ENCODE measurements around the gene LSMEM2. TPM values are rescaled to one million over a fixed set of nuclear protein-coding genes. Genes with fewer than 3 reads are reported as not detected.

LSMEM2 gene
- total RNA-seq, result not detected

DNA sequence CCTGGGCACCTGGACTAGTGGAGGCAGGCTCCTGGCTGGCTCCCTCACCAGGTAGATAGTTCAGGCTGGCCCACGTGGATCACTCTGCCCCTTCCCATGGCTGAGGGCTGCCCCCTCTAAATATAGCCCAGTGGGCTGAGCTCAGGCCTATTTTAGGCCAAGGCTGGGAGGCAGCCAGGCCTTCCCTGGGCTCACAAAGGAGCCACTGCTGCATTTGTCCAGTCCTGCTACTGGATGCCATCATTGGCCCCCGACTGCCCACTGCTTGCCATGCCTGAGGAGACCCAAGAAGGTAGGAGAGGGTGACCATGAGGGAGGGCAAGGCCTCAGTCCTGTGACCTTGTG, at the start of gene LSMEM2:
Gene LSMEM2, plus strand, starts transcription at position 208 of the 345 bp plus-strand sequence. Its CDS starts 27 bp downstream, at position 235.

DNA sequence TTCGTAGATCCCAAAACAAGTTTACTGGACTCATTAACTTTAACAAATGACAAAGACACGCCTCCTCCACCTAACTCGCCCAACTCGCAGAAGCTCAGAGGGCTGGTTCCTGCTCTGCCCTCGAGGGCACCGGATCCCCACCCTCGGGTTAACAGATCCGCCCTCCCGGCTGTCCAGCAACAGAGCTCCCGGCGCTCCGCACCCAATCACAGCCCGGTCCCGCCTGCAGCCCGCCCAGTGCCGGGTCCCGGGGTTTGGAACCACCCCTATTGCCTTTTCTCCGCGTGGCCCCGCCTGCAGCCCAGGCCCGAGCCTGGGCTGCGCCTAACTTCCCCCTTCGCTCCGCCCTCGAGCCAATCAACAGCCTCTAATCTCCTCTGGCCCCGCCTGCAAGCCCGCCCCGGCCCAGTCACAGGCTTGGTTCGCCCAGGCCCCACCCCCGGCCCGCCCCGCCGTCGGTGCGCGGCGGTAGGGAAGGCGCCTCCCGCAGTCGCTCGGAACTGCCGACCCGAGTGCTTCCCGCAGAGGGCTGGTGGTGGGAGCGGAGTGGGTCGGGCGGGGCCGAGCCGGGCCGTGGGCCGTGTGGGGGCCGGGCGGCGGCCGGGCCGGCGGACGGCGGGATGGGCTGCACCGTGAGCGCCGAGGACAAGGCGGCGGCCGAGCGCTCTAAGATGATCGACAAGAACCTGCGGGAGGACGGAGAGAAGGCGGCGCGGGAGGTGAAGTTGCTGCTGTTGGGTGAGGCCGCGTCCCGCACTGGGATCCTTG, 43.0 kb upstream of the LSMEM2 start, which contains the start of gene GNAI2:
Gene GNAI2, plus strand, starts transcription at position 489 of the 768 bp plus-strand sequence. Its CDS starts 132 bp downstream, at position 621.

DNA sequence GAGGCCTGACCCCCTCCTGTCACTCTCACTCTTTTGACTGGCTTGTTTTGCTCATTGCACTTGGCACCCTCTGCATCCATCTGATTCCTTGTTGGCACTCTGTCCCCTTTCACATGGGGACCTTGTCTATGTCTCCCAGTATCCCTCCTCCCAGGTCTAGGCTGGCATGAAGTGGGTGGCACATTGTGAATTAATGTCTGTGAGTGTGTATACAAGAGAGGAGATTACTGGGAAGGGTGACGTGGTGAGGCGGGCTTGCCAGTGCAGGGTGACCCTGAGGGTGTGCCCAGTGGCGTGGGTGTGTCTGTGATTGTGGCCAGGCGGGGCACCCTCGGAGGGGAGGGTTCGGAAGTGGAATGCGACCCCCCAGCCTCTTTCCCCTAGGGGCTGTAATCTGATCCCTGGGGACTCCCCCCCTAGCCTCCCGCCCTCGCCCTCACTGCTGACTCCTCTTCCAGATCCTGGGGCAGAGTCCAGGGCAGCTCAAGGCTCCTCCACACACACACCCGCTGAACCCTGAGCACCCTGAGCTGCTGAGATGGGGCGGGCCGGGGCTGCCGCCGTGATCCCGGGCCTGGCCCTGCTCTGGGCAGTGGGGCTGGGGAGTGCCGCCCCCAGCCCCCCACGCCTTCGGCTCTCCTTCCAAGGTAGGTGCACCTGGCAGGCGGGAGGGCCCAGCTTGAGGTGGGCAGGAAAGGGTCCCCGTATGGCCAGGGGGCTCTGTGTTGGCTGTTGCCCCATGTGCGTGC, 10.0 kb upstream of the LSMEM2 start, which contains the start of gene SEMA3B:
Gene SEMA3B, plus strand, starts transcription at position 445 of the 749 bp plus-strand sequence. Its CDS starts 94 bp downstream, at position 539.

DNA sequence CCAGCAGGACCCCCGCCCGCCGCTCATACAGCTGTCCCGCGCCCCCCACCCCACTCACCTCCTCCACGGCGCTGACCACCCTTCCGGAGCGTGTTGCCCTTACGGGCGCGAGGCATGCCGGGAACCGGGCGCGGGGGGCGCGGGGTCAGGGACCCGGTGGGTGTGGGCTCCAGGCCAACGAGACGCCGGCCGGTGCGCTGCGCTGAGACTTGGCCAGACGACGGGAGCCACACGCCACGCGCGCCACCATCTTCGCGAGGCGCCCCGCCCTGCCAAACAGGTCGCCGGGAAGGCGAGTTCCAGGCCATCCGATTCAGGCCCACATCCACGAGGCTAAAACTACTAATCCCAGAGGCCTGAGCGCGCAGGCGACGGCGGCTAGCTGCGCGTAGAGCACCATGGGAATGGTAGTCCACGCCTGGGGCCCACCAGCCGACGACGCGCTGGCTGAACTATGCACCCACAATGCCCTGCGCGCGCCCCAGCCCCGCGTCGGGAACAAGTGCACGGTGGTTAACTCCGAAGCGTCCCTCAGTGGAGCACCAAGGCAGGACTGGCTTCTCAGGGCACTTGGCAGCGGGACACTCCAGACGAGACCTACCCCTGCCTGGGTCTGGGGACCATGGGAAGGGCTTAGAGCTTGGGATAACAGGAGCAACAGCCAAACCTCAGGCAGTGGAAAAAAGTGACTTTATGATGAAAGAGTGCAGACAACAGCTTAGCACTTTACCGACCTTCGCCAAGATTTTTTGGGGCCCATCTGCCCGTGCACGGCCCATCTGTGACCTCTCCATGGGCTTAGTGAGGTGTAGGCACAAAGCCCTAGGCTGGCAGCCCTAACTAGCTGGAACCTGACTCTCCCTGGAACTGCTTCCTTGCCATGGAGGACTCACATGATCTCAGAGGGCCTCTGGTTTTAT, 13.5 kb downstream of the LSMEM2 start, which contains the start of gene IFRD2:
Gene IFRD2, minus strand, starts transcription at position 271 of the 920 bp plus-strand sequence. Its CDS starts 155 bp downstream, at position 116.

DNA sequence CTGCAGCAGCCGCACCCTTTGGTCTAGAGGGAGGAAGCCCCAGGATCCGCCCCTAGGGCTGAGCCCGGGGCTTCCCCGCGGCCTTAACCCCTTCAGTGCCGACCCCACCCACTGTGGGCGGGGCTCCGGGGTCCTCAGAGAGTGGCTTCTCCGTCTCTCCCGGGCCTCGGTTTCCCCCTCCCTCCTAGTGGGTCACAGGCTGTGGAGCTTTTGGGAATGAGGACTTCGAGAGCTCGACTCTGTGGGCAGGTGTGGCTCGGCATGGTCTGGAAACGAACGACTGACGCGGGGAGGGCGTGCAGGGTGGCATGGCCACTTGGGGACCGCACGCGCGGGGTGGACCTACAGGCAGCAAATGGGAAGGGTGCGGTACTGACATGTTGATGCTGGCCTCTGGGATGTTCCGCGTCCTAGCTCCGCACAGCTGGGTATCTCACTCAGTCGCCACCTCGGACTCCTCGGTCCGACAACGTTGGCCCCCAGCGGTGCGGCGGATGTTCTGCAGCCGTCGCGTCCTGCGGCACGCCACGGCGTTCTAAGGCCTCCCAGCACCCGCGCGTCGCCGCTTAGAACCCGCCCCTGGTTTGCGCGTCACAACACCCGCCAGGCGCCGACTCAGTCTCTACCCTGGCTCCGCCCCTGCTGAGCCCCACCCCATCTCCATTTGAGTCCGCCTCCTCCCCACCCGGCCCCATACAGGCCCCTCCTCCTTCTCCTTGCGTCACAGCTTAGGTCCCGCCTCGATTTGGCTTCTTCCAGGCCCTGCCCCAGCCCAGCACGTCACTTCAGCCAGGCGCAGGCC, 20.1 kb downstream of the LSMEM2 start, which contains the start of the genes HYAL3 and NAA80:
Gene HYAL3, minus strand, starts transcription at position 570 of the 802 bp plus-strand sequence. CDS start 3,803 bp downstream, outside the sequence.
Gene NAA80, minus strand, starts transcription at position 570 of the 802 bp plus-strand sequence. CDS start 1,942 bp downstream, outside the sequence.

DNA sequence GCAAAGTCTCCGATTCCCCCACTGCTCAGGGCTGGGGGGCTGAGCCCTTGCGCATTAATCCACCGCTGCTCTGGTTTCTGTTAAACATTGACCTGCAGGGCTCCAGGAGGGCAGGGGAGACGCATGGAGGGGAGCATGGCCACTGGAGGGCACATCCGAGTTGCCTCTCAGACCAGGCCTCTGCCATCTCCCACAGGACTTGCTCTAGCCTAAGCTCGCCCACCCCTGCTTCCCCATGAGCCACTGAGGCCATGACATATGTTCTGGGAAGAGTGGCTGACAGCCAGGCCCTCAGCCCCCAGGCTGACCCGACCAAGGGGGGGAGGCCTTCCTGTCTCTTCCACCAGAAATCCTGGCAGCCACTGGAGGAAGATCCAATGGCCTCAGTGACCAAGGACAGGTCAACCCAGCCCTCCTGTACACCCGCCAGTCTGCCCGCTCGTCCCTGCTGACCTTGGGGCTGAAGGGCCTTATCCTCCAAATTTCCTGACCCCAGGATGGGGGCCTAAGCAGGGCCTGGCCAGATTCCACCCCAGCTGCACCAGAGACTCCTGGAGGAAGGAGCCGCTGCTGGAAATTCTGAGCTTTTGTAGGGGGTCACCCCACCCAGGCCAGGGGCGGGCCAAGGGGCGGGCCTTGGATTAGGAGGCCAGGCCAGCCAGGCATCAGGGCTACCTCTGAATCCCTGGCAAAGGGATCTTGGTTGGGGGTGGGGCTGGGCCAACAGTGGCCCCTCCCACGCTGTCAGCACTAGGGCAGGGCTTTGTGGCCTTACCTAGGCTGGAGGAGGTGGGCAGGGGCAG, 24.3 kb downstream of the LSMEM2 start, which contains the start of gene HYAL1:
Gene HYAL1, minus strand, starts transcription at position 562 of the 803 bp plus-strand sequence. CDS start 618 bp downstream, outside the sequence.

DNA sequence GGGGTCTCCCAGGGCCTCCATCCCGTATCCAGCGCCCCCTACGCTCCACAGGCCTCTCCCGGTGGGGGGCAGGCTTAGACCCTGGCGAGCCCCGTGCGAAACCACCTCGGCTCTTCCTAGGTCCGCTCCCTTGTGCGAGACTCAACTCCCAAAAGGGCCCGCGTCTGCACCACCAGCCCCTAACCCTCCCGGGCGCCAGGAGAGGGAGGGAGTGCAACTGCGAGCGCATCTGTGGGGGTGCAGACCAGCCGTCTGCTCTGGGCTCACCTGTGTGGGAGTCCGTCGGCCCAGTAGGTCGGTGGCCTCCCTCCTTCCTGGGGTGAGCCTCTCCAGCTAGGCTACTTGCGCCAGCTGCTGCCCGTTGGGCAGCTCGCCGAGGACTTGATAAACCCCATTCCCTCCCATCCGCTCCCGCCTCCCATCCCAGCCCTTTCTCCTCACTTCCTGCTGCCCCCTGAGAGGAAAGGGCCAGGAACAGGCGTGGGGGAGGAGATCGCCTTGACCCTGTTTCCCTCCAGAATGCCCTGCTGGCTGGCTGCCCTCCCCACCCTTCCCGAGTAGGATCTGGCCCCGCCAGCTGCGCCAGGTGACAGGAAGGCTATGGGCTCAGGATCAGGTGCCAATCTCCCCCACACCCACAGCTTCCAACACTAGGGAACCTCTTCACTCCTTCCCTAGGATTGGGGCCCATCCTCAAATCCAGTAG, 43.7 kb downstream of the LSMEM2 start, which contains the start of gene HYAL2:
Gene HYAL2, minus strand, starts transcription at position 360 of the 706 bp plus-strand sequence. CDS start 2,256 bp downstream, outside the sequence.

DNA sequence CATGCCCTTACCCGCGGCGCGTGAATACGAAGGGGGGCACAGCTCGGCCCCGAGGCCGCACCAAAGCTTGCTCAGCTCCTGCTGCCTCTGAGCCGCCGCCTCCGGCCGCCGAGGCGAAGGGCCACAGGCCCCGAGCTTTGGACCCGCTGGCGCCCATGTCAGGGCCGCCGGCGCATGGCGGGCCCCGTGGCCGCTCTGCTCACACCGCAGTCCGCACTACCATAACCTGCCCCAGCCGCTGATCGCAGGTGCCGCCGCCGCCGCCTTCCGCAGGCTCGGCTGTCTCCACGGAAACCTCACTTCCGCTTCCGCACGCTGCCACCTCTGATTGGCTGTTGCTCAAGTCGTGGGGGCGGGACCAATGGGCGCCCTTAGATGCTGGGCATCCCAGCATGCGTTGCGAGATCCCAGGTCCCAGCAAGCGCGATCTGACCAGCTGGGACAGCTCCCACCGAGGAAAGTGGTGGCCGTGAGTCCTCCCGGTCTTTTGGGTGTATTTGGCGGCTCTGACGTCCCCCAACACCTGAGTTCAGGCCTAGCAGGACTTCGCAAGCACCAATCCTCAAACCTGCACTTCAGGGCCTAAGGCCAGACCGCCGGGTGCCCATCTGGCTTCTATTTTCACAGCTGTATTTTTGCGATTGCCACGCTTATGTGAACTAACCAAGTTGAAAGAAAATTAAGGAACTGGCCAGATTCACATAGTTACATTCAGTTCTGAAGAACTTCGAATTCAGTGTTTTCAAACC, 49.2 kb downstream of the LSMEM2 start, which contains the start of gene TUSC2:
Gene TUSC2, minus strand, starts transcription at position 281 of the 749 bp plus-strand sequence. Its CDS starts 124 bp downstream, at position 157.

Other genes starting within 250 kb of the LSMEM2 start
- gene RBM5, start 190.2 kb upstream of the LSMEM2 start, total RNA-seq, result 100 to 1,000 TPM; 204 to 206 TPM
- not detected for gene SEMA3F, start 123.8 kb upstream of the LSMEM2 start, total RNA-seq
- gene GNAT1, start 87.5 kb upstream of the LSMEM2 start, total RNA-seq, result not detected
- gene SLC38A3, start 73.8 kb upstream of the LSMEM2 start, total RNA-seq, result not detected
- gene GNAI2, start 42.9 kb upstream of the LSMEM2 start, total RNA-seq, result 100 to 1,000 TPM; 372 to 387 TPM
- gene SEMA3B, start 9.9 kb upstream of the LSMEM2 start, total RNA-seq, result under 1 TPM; 0.30 to 0.34 TPM
- 10 to 100 TPM; 54.2 to 58.4 TPM for gene IFRD2, start 13.3 kb downstream of the LSMEM2 start, total RNA-seq
- 1 to 10 TPM; 6.3 to 7.0 TPM for gene HYAL3, start 20.3 kb downstream of the LSMEM2 start, total RNA-seq
- 10 to 100 TPM; 33.2 to 35.3 TPM for gene NAA80, start 20.3 kb downstream of the LSMEM2 start, total RNA-seq
- under 1 TPM; 0.24 to 0.40 TPM for gene HYAL1, start 24.5 kb downstream of the LSMEM2 start, total RNA-seq
- gene HYAL2, start 43.7 kb downstream of the LSMEM2 start, total RNA-seq, result 1 to 10 TPM; 4.0 to 6.0 TPM
- gene TUSC2, start 49.1 kb downstream of the LSMEM2 start, total RNA-seq, result 10 to 100 TPM; 15.5 TPM
- 100 to 1,000 TPM in 1 of 2 experiments, 10 to 100 TPM in 1; 96.2 to 102 TPM for gene RASSF1, start 61.7 kb downstream of the LSMEM2 start, total RNA-seq
- 1 to 10 TPM; 2.2 to 3.0 TPM for gene ZMYND10, start 66.6 kb downstream of the LSMEM2 start, total RNA-seq
- 10 to 100 TPM; 44.2 to 45.0 TPM for gene NPRL2, start 71.7 kb downstream of the LSMEM2 start, total RNA-seq
- gene CYB561D2, start 71.8 kb downstream of the LSMEM2 start, total RNA-seq, result 10 to 100 TPM; 33.7 to 35.8 TPM
- gene TMEM115, start 80.4 kb downstream of the LSMEM2 start, total RNA-seq, result 10 to 100 TPM; 19.0 to 19.8 TPM
- under 1 TPM; 0.60 to 0.63 TPM for gene CACNA2D2, start 224.5 kb downstream of the LSMEM2 start, total RNA-seq